ENCODE measurements around the gene DIO1.

DNA sequence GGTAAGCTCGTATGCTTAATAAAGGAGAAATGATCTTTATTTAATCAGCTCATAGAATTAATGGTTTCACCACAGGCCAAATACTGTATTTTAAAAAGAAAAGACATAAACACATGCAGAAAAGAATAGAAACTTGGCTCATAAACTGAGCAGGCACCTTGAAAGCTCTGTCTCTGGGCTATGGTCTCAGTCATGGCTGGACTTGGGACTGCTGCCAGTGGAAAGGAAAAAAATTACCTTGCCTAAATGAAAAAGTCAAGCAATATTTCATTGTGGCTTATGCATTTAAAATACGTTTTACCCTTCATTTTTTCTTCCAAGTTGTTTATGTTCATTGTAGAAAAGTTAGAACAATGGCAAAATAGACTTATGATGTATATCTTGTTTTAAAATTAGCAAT, 60.1 kb downstream of the DIO1 start:
- TF ChIP-seq, protein P1, sequence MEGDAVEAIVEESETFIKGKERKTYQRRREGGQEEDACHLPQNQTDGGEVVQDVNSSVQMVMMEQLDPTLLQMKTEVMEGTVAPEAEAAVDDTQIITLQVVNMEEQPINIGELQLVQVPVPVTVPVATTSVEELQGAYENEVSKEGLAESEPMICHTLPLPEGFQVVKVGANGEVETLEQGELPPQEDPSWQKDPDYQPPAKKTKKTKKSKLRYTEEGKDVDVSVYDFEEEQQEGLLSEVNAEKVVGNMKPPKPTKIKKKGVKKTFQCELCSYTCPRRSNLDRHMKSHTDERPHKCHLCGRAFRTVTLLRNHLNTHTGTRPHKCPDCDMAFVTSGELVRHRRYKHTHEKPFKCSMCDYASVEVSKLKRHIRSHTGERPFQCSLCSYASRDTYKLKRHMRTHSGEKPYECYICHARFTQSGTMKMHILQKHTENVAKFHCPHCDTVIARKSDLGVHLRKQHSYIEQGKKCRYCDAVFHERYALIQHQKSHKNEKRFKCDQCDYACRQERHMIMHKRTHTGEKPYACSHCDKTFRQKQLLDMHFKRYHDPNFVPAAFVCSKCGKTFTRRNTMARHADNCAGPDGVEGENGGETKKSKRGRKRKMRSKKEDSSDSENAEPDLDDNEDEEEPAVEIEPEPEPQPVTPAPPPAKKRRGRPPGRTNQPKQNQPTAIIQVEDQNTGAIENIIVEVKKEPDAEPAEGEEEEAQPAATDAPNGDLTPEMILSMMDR (IDR thresholded peaks at IDR 0.05; ENCODE audit: poor library complexity, severe bottlenecking): no peak
- TF ChIP-seq POLR2AphosphoS5 (IDR thresholded peaks at IDR 0.05) (no peak), RAD21 (conservative IDR thresholded peaks at IDR 0.05) (no peak), MXI1 (conservative IDR thresholded peaks at IDR 0.05; ENCODE audit: poor library complexity, severe bottlenecking) (no peak)
